SK-N-SH (cell line): ENCODE data around the gene ABCB10. TPM values are rescaled to one million over a fixed set of nuclear protein-coding genes. Genes with fewer than 3 reads are reported as not detected.

ENCODE experiments used
- CTCF ChIA-PET: fragments of 300-600, 350-600 bp; formaldehyde crosslinking; extraction: SDS; loops from one replicate; lab custom pipeline; 2021; lab: Yijun Ruan, JAX
- POLR2A ChIA-PET: fragments of 350-600 bp; sonication (Branson Sonifier 250); formaldehyde crosslinking; extraction: SDS; loops from one replicate; lab custom pipeline; 2020; ENCODE audit warnings: antibody characterized with exemption, inconsistent platforms; lab: Yijun Ruan, JAX
- DNase-seq: peaks from one replicate; pipeline ENCODE4 v3.0.0; 2012
- H2AFZ ChIP-seq: fragments of 200-600 bp; sonication (generic); 2 replicates; pipeline ENCODE4 v1.8.1; 2016; ENCODE audit warnings: antibody characterized with exemption, mild to moderate bottlenecking, low read depth
- H3F3A ChIP-seq: fragments of 200-600 bp; sonication (generic); replicated peaks from 2 replicates; pipeline ENCODE3; 2016; ENCODE audit warnings: antibody characterized with exemption, mild to moderate bottlenecking; ENCODE audit not compliant: insufficient read depth
- H3K27ac ChIP-seq, 2 experiments: fragments of 200-500 bp in 1 of 2; fragments of 200-600 bp in 1 of 2; sonication (Bioruptor generic) in 1 of 2; sonication (generic), shearing (Covaris generic) in 1 of 2; 2 replicates each; pipeline versions ENCODE4 v1.5.1 to v1.6.1; 2014 to 2016; ENCODE audit warnings: low read depth in 2 of 2, inconsistent platforms in 1 of 2, low read length in 1 of 2, mild to moderate bottlenecking in 1 of 2, mixed read lengths in 1 of 2
- H3K27me3 ChIP-seq: fragments of 200-600 bp; sonication (generic), shearing (Covaris generic); 2 replicates; pipeline ENCODE4 v1.6.1; 2016; ENCODE audit warnings: mixed run types; ENCODE audit not compliant: insufficient read depth
- H3K36me3 ChIP-seq, 2 experiments: fragments of 200-500 bp in 1 of 2; fragments of 200-600 bp in 1 of 2; sonication (Bioruptor generic) in 1 of 2; sonication (generic) in 1 of 2; replicated peaks in 1 of 2; 2 replicates each; pipeline versions ENCODE3 to v1.5.1; 2014 to 2016; ENCODE audit warnings: low read length in 1 of 2, mild to moderate bottlenecking in 1 of 2; ENCODE audit not compliant: insufficient read depth in 2 of 2, control insufficient read depth in 1 of 2
- H3K4me1 ChIP-seq, 2 experiments: fragments of 200-500 bp in 1 of 2; fragments of 200-600 bp in 1 of 2; sonication (Bioruptor generic) in 1 of 2; sonication (generic), shearing (Covaris generic) in 1 of 2; 2 replicates each; pipeline versions ENCODE4 v1.5.1 to v1.6.1; 2014 to 2016; ENCODE audit warnings: low read depth in 1 of 2, low read length in 1 of 2, mixed run types in 1 of 2; ENCODE audit not compliant: insufficient read depth in 2 of 2, control insufficient read depth in 1 of 2
- H3K4me2 ChIP-seq: fragments of 200-600 bp; sonication (generic), shearing (Covaris generic); 2 replicates; pipeline ENCODE4 v1.6.1; 2017; ENCODE audit warnings: mixed run types
- H3K4me3 ChIP-seq, 2 experiments: fragments of 200-500 bp in 1 of 2; fragments of 200-600 bp in 1 of 2; sonication (Bioruptor generic) in 1 of 2; sonication (generic), shearing (Covaris generic) in 1 of 2; 2 replicates each; pipeline versions ENCODE4 v1.5.1 to v1.8.1; 2014 to 2016; ENCODE audit warnings: low read depth in 2 of 2, inconsistent platforms in 1 of 2, low read length in 1 of 2, mild to moderate bottlenecking in 1 of 2, mixed read lengths in 1 of 2, moderate library complexity in 1 of 2
- H3K79me2 ChIP-seq: fragments of 200-600 bp; sonication (generic); 2 replicates; pipeline ENCODE4 v1.8.1; 2017; ENCODE audit warnings: mild to moderate bottlenecking; ENCODE audit not compliant: insufficient read depth
- H3K9ac ChIP-seq: fragments of 200-600 bp; sonication (generic); 2 replicates; pipeline ENCODE4 v1.6.1; 2017; ENCODE audit warnings: mixed run types
- H3K9me2 ChIP-seq: fragments of 200-600 bp; sonication (generic); 2 replicates; pipeline ENCODE4 v1.6.1; 2017; ENCODE audit warnings: mixed run types
- H3K9me3 ChIP-seq: fragments of 200-600 bp; sonication (generic); 2 replicates; pipeline ENCODE4 v1.6.1; 2017; ENCODE audit warnings: mixed run types, mild to moderate bottlenecking, moderate library complexity
- H4K20me1 ChIP-seq: fragments of 200-600 bp; sonication (generic); 2 replicates; pipeline ENCODE4 v1.6.1; 2017; ENCODE audit warnings: mild to moderate bottlenecking, mixed run types; ENCODE audit not compliant: insufficient read depth
- CHD2 ChIP-seq: fragments of 150-350 bp; IDR thresholded peaks from 2 replicates; pipeline ENCODE4 v1.6.1; 2018; ENCODE audit warnings: low read length; ENCODE audit not compliant: partially characterized antibody
- EP300 ChIP-seq, 2 experiments: IDR thresholded peaks; 2 replicates each; pipeline versions ENCODE4 v1.4.0 to v1.6.1; 2012; ENCODE audit warnings: borderline replicate concordance in 1 of 2, low read depth in 1 of 2, low read length in 1 of 2
- FOXM1 ChIP-seq: IDR thresholded peaks from 2 replicates; pipeline ENCODE4 v1.4.0; 2012; ENCODE audit warnings: low read depth, mild to moderate bottlenecking
- GABPA ChIP-seq: IDR thresholded peaks from 2 replicates; pipeline ENCODE4 v1.4.0; 2012; ENCODE audit warnings: low read depth, mild to moderate bottlenecking
- GATA2 ChIP-seq: sonication (generic); formaldehyde crosslinking; IDR thresholded peaks from 2 replicates; pipeline ENCODE4 v1.5.0; 2020; ENCODE audit warnings: mild to moderate bottlenecking, missing genetic modification reagents
- IRF3 ChIP-seq: fragments of 150-350 bp; IDR thresholded peaks from 2 replicates; pipeline ENCODE4 v1.6.1; 2016; ENCODE audit warnings: mild to moderate bottlenecking, low read depth, low read length
- MXI1 ChIP-seq: IDR thresholded peaks from 2 replicates; pipeline ENCODE4 v1.6.1; 2012; ENCODE audit warnings: mild to moderate bottlenecking, low read depth, low read length, improper control_type of control experiment
- NFIC ChIP-seq: IDR thresholded peaks from 2 replicates; pipeline ENCODE4 v1.4.0; 2012; ENCODE audit warnings: borderline replicate concordance
- POLR2AphosphoS5 ChIP-seq: IDR thresholded peaks from 2 replicates; pipeline ENCODE4 v1.6.1; 2012; ENCODE audit warnings: low read depth, low read length
- RAD21 ChIP-seq: IDR thresholded peaks from 2 replicates; pipeline ENCODE4 v1.6.1; 2012; ENCODE audit warnings: mild to moderate bottlenecking, low read length
- RCOR1 ChIP-seq: fragments of 150-350 bp; IDR thresholded peaks from 2 replicates; pipeline ENCODE4 v1.6.1; 2017; ENCODE audit warnings: antibody characterized with exemption, low read length
- REST ChIP-seq: IDR thresholded peaks from 2 replicates; pipeline ENCODE4 v1.6.1; 2012; ENCODE audit warnings: mild to moderate bottlenecking, low read depth, low read length, moderate library complexity
- RFX5 ChIP-seq: IDR thresholded peaks from 2 replicates; pipeline ENCODE4 v1.6.1; 2012; ENCODE audit warnings: mild to moderate bottlenecking, improper control_type of control experiment, low read length
- SIN3A ChIP-seq: IDR thresholded peaks from 2 replicates; pipeline ENCODE4 v1.6.1; 2012; ENCODE audit warnings: low read depth, mild to moderate bottlenecking, low read length, moderate library complexity, borderline replicate concordance
- TCF12 ChIP-seq: IDR thresholded peaks from 2 replicates; pipeline ENCODE4 v1.4.0; 2012
- USF1 ChIP-seq: IDR thresholded peaks from 2 replicates; pipeline ENCODE4 v1.4.0; 2012; ENCODE audit warnings: low read depth, borderline replicate concordance
- USF2 ChIP-seq: fragments of 150-350 bp; IDR thresholded peaks from 2 replicates; pipeline ENCODE4 v1.6.1; 2017; ENCODE audit warnings: antibody characterized with exemption, low read length, low read depth, borderline replicate concordance
- WGBS: methylation state at CpG from one replicate; pipeline ENCODE4 v1.1.6; 2017; ENCODE audit warnings: low lambda C conversion rate; 5-methylcytosine and 5-hydroxymethylcytosine counted together
- polyA plus RNA-seq, 3 experiments: library from polyadenylated mRNA; depleted of rRNA; stranded (reverse); fragments of >200 nt; gene quantifications; 2 replicates each; pipeline ENCODE4 v1.2.3, GENCODE V29; 2012

The ABCB10 gene
- polyA plus RNA-seq, 1 of the 3 experiments (the other 2 are of a cell fraction) = 5.7 TPM

- no peaks in the 10 kb centered on the region for H3K4me1 ChIP-seq
- WGBS = 71% methylated on average over 2 of the region's 2 CpGs
- no peak overlapping the region for H3K9ac ChIP-seq
- DNase-seq = no peak
- no peaks in the 10 kb centered on the region for H3F3A ChIP-seq
- no peak overlapping the region for H3K4me3 ChIP-seq
- no peaks in the 10 kb centered on the region for H4K20me1 ChIP-seq
- CTCF ChIA-PET = interaction anchor here (1.1 kb wide), 1 partner anchor 12 kb away, joined by 4 read pairs; the partner anchor contains the start of gene ABCB10
- no peaks in the 10 kb centered on the region for H3K27me3 ChIP-seq
- no peak for TF ChIP-seq IRF3
- no peak for TF ChIP-seq NFIC
- no peak for TF ChIP-seq EP300 (IDR thresholded peaks at IDR 0.05; ENCODE audit: borderline replicate concordance in 1 of 2, low read depth in 1 of 2, low read length in 1 of 2)
- TF ChIP-seq POLR2AphosphoS5 = no peak
- TF ChIP-seq FOXM1 = no peak
- TF ChIP-seq RCOR1 = no peak
- no peak for TF ChIP-seq SIN3A
- H3K9me3 ChIP-seq = no peaks in the 10 kb centered on the region
- no peaks in the 10 kb centered on the region for H3K79me2 ChIP-seq
- POLR2A ChIA-PET = no interaction called here
- no peak overlapping the region for H3K27ac ChIP-seq
- no peaks in the 10 kb centered on the region for H3K9me2 ChIP-seq
- no peaks in the 10 kb centered on the region for H3K36me3 ChIP-seq
- no peak overlapping the region for H3K4me2 ChIP-seq
- no peak overlapping the region for H2AFZ ChIP-seq
Measured at GRCh38 chr1:229570891-229571516, 12.5 kb upstream of the ABCB10 start.

- Histone ChIP-seq H4K20me1 (no peaks in the 10 kb centered on the region), H3K79me2 (no peaks in the 10 kb centered on the region), H3K36me3 (no peaks in the 10 kb centered on the region), H3K9ac (no peak overlapping the region), H3K9me2 (no peaks in the 10 kb centered on the region), H3K27me3 (no peaks in the 10 kb centered on the region), H3K27ac (no peak overlapping the region), H3K4me1 (no peaks in the 10 kb centered on the region), H2AFZ (no peak overlapping the region)
- WGBS = 86% methylated on average over 20 of the region's 20 CpGs
- DNase-seq = no peak
- POLR2A ChIA-PET = no interaction called here
- CTCF ChIA-PET = interaction anchor here (1.1 kb wide), 1 partner anchor 12 kb away, joined by 4 read pairs; the partner anchor contains the start of gene ABCB10
- TF ChIP-seq USF1 (no peak), CHD2 (no peak), GABPA (no peak), MXI1 (no peak), RFX5 (no peak), POLR2AphosphoS5 (no peak), TCF12 (no peak), GATA2 (no peak), REST (no peak), RAD21 (no peak), RCOR1 (no peak), USF2 (no peak)
- TF ChIP-seq, all 33 proteins: peak for 0
- H3F3A ChIP-seq = no peaks in the 10 kb centered on the region
- H3K4me2 ChIP-seq = no peak overlapping the region
- no peaks in the 10 kb centered on the region for H3K9me3 ChIP-seq
- H3K4me3 ChIP-seq = no peak overlapping the region
Measured at GRCh38 chr1:229570305-229570704, 11.8 kb upstream of the ABCB10 start.
